Measurements from ENCODE around the gene LSM10. TPM values are rescaled to one million over a fixed set of nuclear protein-coding genes. Genes with fewer than 3 reads are reported as not detected.

The LSM10 gene
- total RNA-seq = 10 to 100 TPM; 21.0 to 32.2 (median 27.0) TPM

GRCh38 chr1:36397378-36398230 is at the start of gene LSM10:
LSM10 (minus strand) TSS chr1:36397908; CDS start chr1:36394129, 3,779 bp downstream.
- WGBS, 2 donors = 0 to 1% methylated on average over 31 to 57 of the region's 60 CpGs
- intact Hi-C loops (cut with DNase I; ENCODE audit: low total_unique reads) = no loop called here
- TF ChIP-seq CTCF (IDR thresholded peaks at IDR 0.05) = no peak
- TF ChIP-seq POLR2A (IDR thresholded peaks at IDR 0.05) = peak in 1 of 2 donors; percentile 79

GRCh38 chr1:36447450-36447849 is 49.7 kb upstream of the LSM10 start:
- no peak for TF ChIP-seq POLR2A (IDR thresholded peaks at IDR 0.05)
- no peak for TF ChIP-seq CTCF (IDR thresholded peaks at IDR 0.05)

More at GRCh38 chr1:36397378-36398230, at the start of gene LSM10:
- peak; percentile 93 to 99 for DNase-seq (ENCODE audit: low spot score in 2 of 2)
- peak within 1 kb of the TSS; percentile 57 for H3K4me3 ChIP-seq (ENCODE audit: low read depth, poor library complexity, severe bottlenecking)

GRCh38 chr1:36446746-36447145 is 49.0 kb upstream of the LSM10 start:
- TF ChIP-seq CTCF (IDR thresholded peaks at IDR 0.05) = no peak
- TF ChIP-seq POLR2A (IDR thresholded peaks at IDR 0.05) = no peak
- WGBS, 2 donors = 55 to 65% methylated on average over 5 of the region's 5 CpGs
- intact Hi-C loops (cut with DNase I; ENCODE audit: low total_unique reads) = no loop called here
- DNase-seq (ENCODE audit: low spot score in 2 of 2) = no peak
- H3K4me3 ChIP-seq (ENCODE audit: low read depth, poor library complexity, severe bottlenecking) = no peak overlapping the region

More at GRCh38 chr1:36447450-36447849, 49.7 kb upstream of the LSM10 start:
- no peak overlapping the region for H3K4me3 ChIP-seq (ENCODE audit: low read depth, poor library complexity, severe bottlenecking)
- DNase-seq (ENCODE audit: low spot score in 2 of 2) = no peak
- intact Hi-C loops (cut with DNase I; ENCODE audit: low total_unique reads) = no loop called here

- no peak overlapping the region for H3K4me3 ChIP-seq (ENCODE audit: low read depth, poor library complexity, severe bottlenecking)
- intact Hi-C loops (cut with DNase I; ENCODE audit: low total_unique reads) = no loop called here
- TF ChIP-seq CTCF (IDR thresholded peaks at IDR 0.05) (no peak), POLR2A (IDR thresholded peaks at IDR 0.05) (no peak)
- no peak for DNase-seq (ENCODE audit: low spot score in 2 of 2)
- WGBS, 2 donors = 65 to 68% methylated on average over 8 of the region's 8 CpGs
These were observed 48.6 kb upstream of the LSM10 start for GRCh38 chr1:36446271-36446670.

GRCh38 chr1:36443297-36443696 is 45.6 kb upstream of the LSM10 start:
- TF ChIP-seq POLR2A (IDR thresholded peaks at IDR 0.05) (no peak), CTCF (IDR thresholded peaks at IDR 0.05) (no peak)
- no peak overlapping the region for H3K4me3 ChIP-seq (ENCODE audit: low read depth, poor library complexity, severe bottlenecking)
- intact Hi-C loops (cut with DNase I; ENCODE audit: low total_unique reads) = no loop called here
- DNase-seq (ENCODE audit: low spot score in 2 of 2) = no peak
- WGBS, 2 donors = 53 to 62% methylated on average over 2 of the region's 2 CpGs

Data from lower leg skin (tissue), 4 donors.